SJSA1 (cell line): Measurements from ENCODE around the gene ZNF644. TPM values are rescaled to one million over a fixed set of nuclear protein-coding genes. Genes with fewer than 3 reads are reported as not detected.

Experiments
- DNase-seq, 2 experiments: peaks; one replicate each; pipeline ENCODE4 v3.0.0-alpha.2; 2015 to 2020; ENCODE audit warnings: low spot score in 2 of 2, low read depth in 1 of 2
- H3K27ac ChIP-seq: fragments of 250-450 bp; sonication (Bioruptor Pico); 2 replicates; pipeline ENCODE4 v1.5.1; 2020; ENCODE audit warnings: mild to moderate bottlenecking, moderate library complexity
- H3K27me3 ChIP-seq: fragments of 250-450 bp; sonication (Bioruptor Pico); replicated peaks from 2 replicates; pipeline ENCODE4 v1.5.1; 2020; ENCODE audit warnings: mild to moderate bottlenecking, moderate library complexity
- H3K36me3 ChIP-seq: fragments of 250-450 bp; sonication (Bioruptor Pico); 2 replicates; pipeline ENCODE4 v1.5.1; 2020; ENCODE audit warnings: mild to moderate bottlenecking
- H3K4me1 ChIP-seq: fragments of 250-450 bp; sonication (Bioruptor Pico); replicated peaks from 2 replicates; pipeline ENCODE4 v1.6.1; 2021; ENCODE audit warnings: mild to moderate bottlenecking
- H3K4me3 ChIP-seq: fragments of 250-450 bp; sonication (Bioruptor Pico); 2 replicates; pipeline ENCODE4 v1.5.1; 2020; ENCODE audit warnings: mild to moderate bottlenecking
- H3K9me3 ChIP-seq: fragments of 250-450 bp; sonication (Bioruptor Pico); replicated peaks from 2 replicates; pipeline ENCODE4 v1.5.1; 2020; ENCODE audit warnings: mild to moderate bottlenecking
- total RNA-seq: library from RNA; depleted of rRNA; stranded (reverse); fragments of >200 nt; shearing (Covaris generic); gene quantifications from 2 replicates; pipeline ENCODE4 v1.2.3, GENCODE V29; 2014

The ZNF644 gene
- total RNA-seq, 1 experiment from 2014 or later = 65.2 TPM

DNA sequence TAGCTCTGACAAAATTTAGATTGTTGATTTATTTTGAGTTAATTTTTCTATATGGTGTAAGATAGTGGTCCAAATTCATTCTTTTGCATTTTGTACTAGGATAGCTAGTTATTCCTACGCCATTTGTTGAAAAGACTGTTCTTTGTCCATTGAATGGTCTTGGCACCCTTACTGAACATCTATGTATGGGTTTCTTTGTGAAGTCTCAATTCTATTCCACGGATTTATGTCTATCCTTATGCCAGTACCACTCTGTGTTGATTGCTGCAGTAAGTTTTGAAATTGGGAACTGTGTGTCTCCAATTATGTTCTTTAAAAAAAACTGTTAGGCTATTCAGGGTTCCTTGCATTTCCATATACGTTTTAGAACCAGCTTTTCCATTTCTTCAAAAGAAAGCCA is 145.7 kb downstream of the ZNF644 start:
- no peak overlapping the region for H3K4me3 ChIP-seq
- H3K36me3 ChIP-seq = no peaks in the 10 kb centered on the region
- peaks cover 12% of the 10 kb centered on the region; the same call in 1 of the 2 replicates for H3K9me3 ChIP-seq
- no peak overlapping the region for H3K27ac ChIP-seq
- DNase-seq = no peak
- no peaks in the 10 kb centered on the region for H3K4me1 ChIP-seq
- H3K27me3 ChIP-seq = no peaks in the 10 kb centered on the region
